ENCODE results near the gene MKNK1. TPM values are rescaled to one million over a fixed set of nuclear protein-coding genes. Genes with fewer than 3 reads are reported as not detected.

MKNK1 gene
- total and polyA plus RNA-seq, 2 donors (not counting 1 experiment from before 2014, with no cell fraction given): 51.0 to 73.0 TPM

DNA sequence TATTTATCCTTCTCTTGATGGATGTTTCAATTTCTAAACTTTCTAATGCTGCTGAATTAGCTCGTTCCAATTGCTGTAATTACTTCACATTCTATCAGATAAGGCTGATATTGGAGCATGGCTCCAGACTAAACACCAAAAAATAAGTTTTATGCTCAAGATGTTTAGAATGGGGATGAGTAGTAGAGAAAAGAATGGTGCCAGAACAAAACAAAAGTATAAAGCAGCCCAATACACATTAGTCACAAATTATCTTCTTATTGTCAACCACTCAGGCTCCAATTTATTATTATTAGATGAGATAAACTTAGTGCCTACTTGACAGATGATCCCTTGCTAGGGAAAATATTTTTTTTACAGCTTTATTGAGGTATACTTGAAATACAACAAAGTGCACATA lies 42.3 kb upstream of the MKNK1 start:
- no peaks in the 10 kb centered on the region for H4K20me1 ChIP-seq (ENCODE audit: control insufficient read depth, insufficient read depth, low read length, poor library complexity, severe bottlenecking)
- TF ChIP-seq, protein P1, sequence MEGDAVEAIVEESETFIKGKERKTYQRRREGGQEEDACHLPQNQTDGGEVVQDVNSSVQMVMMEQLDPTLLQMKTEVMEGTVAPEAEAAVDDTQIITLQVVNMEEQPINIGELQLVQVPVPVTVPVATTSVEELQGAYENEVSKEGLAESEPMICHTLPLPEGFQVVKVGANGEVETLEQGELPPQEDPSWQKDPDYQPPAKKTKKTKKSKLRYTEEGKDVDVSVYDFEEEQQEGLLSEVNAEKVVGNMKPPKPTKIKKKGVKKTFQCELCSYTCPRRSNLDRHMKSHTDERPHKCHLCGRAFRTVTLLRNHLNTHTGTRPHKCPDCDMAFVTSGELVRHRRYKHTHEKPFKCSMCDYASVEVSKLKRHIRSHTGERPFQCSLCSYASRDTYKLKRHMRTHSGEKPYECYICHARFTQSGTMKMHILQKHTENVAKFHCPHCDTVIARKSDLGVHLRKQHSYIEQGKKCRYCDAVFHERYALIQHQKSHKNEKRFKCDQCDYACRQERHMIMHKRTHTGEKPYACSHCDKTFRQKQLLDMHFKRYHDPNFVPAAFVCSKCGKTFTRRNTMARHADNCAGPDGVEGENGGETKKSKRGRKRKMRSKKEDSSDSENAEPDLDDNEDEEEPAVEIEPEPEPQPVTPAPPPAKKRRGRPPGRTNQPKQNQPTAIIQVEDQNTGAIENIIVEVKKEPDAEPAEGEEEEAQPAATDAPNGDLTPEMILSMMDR (IDR thresholded peaks at IDR 0.05): no peak
- no peak for TF ChIP-seq EZH2 (IDR thresholded peaks at IDR 0.05; ENCODE audit: borderline replicate concordance, insufficient read depth, low read depth, low read length, poor library complexity, severe bottlenecking)
- no peak overlapping the region for H3K27ac ChIP-seq (ENCODE audit: low read length in 2 of 2)
- DNase-seq: no peak
- H3K4me2 ChIP-seq (replicated peaks; ENCODE audit: low read depth, low read length, poor library complexity, severe bottlenecking): no peak overlapping the region
- no peaks in the 10 kb centered on the region for H3K27me3 Mint-ChIP-seq
- peaks cover 0 to 23% of the 10 kb centered on the region in 2 experiments for H3K36me3 ChIP-seq (replicated peaks in 1 of 2; ENCODE audit: control extremely low read depth in 1 of 2, control insufficient read depth in 1 of 2, extremely low read depth in 1 of 2, insufficient read depth in 2 of 2, low read length in 1 of 2)
- no peak for ATAC-seq (ENCODE audit: low read depth)
- H3K79me2 ChIP-seq (ENCODE audit: control insufficient read depth, insufficient read depth, low read length): no peaks in the 10 kb centered on the region
- no peak overlapping the region for H3K27ac Mint-ChIP-seq
- H3K4me1 ChIP-seq (ENCODE audit: control insufficient read depth in 2 of 2, insufficient read depth in 2 of 2, low read length in 2 of 2): no peaks in the 10 kb centered on the region
- POLR2A ChIA-PET: no interaction called here
- H3K9me3 ChIP-seq (ENCODE audit: control extremely low read depth in 1 of 3, control insufficient read depth in 2 of 3, insufficient read depth in 1 of 3, low read length in 2 of 3): peaks cover 0 to 4% (median 4%) of the 10 kb centered on the region in 3 donors
- H3K4me1 Mint-ChIP-seq: no peaks in the 10 kb centered on the region
- H3K27me3 ChIP-seq (replicated peaks in 1 of 4; ENCODE audit: control extremely low read depth in 1 of 4, control insufficient read depth in 3 of 4, insufficient read depth in 4 of 4, low read length in 3 of 4): no peaks in the 10 kb centered on the region
- no CpG with 5 or more reads among the region's 1 CpG for WGBS (ENCODE audit: insufficient coverage)
- peaks cover 5% of the 10 kb centered on the region for H3K9me3 Mint-ChIP-seq (ENCODE audit: insufficient read depth)
- CTCF ChIA-PET: interaction anchor here (1.3 kb wide), 1 partner anchor 12 kb away, joined by 3 read pairs; no protein-coding TSS in a partner anchor
- intact Hi-C loops (cut with micrococcal nuclease): no loop called here
- no peak overlapping the region for H3K4me3 ChIP-seq (ENCODE audit: control extremely low read depth in 1 of 5, extremely low read depth in 1 of 5, insufficient read depth in 1 of 5, low read depth in 2 of 5, low read length in 4 of 5)
- H3K4me3 Mint-ChIP-seq: no peak overlapping the region
- H2AFZ ChIP-seq (ENCODE audit: insufficient read depth, low read depth, low read length, poor library complexity, severe bottlenecking): no peak overlapping the region
- no peak overlapping the region for H3K9ac ChIP-seq (ENCODE audit: low read length)

DNA sequence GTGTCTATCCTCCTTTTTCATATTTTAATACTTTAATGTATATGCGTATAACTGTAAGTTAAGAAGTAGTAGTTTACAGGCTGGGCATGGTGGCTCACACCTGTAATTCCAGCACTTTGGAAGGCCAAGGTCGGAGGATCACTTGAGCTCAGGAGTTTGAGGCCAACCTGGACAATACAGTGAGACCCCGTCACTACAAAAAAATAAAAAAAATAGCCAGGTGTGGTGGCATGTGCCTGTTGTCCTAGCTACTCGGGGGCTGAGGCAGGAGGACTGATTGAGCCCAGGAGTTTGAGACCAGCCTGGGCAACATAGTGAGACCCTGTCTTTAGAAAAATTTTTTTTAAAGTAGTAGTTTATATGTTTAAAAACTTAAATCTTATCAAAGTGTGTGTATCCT lies 41.7 kb upstream of the MKNK1 start:
- WGBS (ENCODE audit: insufficient coverage): 100% methylated on average over 2 of the region's 4 CpGs

More for the DNA sequence above, 41.7 kb upstream of the MKNK1 start:
- Mint-ChIP-seq H3K27ac (no peak overlapping the region), H3K4me1 (no peaks in the 10 kb centered on the region), H3K4me3 (no peak overlapping the region), H3K9me3 (ENCODE audit: insufficient read depth) (peaks cover 5% of the 10 kb centered on the region), H3K27me3 (no peaks in the 10 kb centered on the region)
- peaks cover 0 to 23% of the 10 kb centered on the region in 2 experiments for H3K36me3 ChIP-seq (replicated peaks in 1 of 2; ENCODE audit: control extremely low read depth in 1 of 2, control insufficient read depth in 1 of 2, extremely low read depth in 1 of 2, insufficient read depth in 2 of 2, low read length in 1 of 2)
- H3K9ac ChIP-seq (ENCODE audit: low read length): no peak overlapping the region
- H3K4me1 ChIP-seq (ENCODE audit: control insufficient read depth in 2 of 2, insufficient read depth in 2 of 2, low read length in 2 of 2): no peaks in the 10 kb centered on the region
- TF ChIP-seq, protein P1 (IDR thresholded peaks at IDR 0.05): no peak
- no peak for TF ChIP-seq EZH2 (IDR thresholded peaks at IDR 0.05; ENCODE audit: borderline replicate concordance, insufficient read depth, low read depth, low read length, poor library complexity, severe bottlenecking)
- DNase-seq (no peak), ATAC-seq (ENCODE audit: low read depth) (no peak)
- intact Hi-C loops (cut with micrococcal nuclease): no loop called here
- H3K79me2 ChIP-seq (ENCODE audit: control insufficient read depth, insufficient read depth, low read length): no peaks in the 10 kb centered on the region
- H3K27ac ChIP-seq (ENCODE audit: low read length in 2 of 2): no peak overlapping the region
- H3K4me2 ChIP-seq (replicated peaks; ENCODE audit: low read depth, low read length, poor library complexity, severe bottlenecking): no peak overlapping the region
- ChIA-PET CTCF (interaction anchor here (1.3 kb wide), 1 partner anchor 11 kb away, joined by 3 read pairs; no protein-coding TSS in a partner anchor), POLR2A (no interaction called here)
- H3K27me3 ChIP-seq (replicated peaks in 1 of 4; ENCODE audit: control extremely low read depth in 1 of 4, control insufficient read depth in 3 of 4, insufficient read depth in 4 of 4, low read length in 3 of 4): no peaks in the 10 kb centered on the region
- H2AFZ ChIP-seq (ENCODE audit: insufficient read depth, low read depth, low read length, poor library complexity, severe bottlenecking): no peak overlapping the region
- no peak overlapping the region for H3K4me3 ChIP-seq (ENCODE audit: control extremely low read depth in 1 of 5, extremely low read depth in 1 of 5, insufficient read depth in 1 of 5, low read depth in 2 of 5, low read length in 4 of 5)
- peaks cover 0 to 4% (median 4%) of the 10 kb centered on the region in 3 donors for H3K9me3 ChIP-seq (ENCODE audit: control extremely low read depth in 1 of 3, control insufficient read depth in 2 of 3, insufficient read depth in 1 of 3, low read length in 2 of 3)
- H4K20me1 ChIP-seq (ENCODE audit: control insufficient read depth, insufficient read depth, low read length, poor library complexity, severe bottlenecking): no peaks in the 10 kb centered on the region
